HepG2 (cell line): ENCODE results near the gene C10orf90. TPM values are rescaled to one million over a fixed set of nuclear protein-coding genes. Genes with fewer than 3 reads are reported as not detected.

Experiments used
- ATAC-seq: fragments of 200-7000 bp; cut with Tn5 transposase; 3 replicates; pipeline ENCODE4 v1.9.1; 2020; ENCODE audit warnings: mild to moderate bottlenecking, moderate library complexity
- BruUV-seq: library from RNA; stranded (reverse); fragments of 400-500 nt; replicated peaks from 2 replicates; lab custom pipeline; 2021; lab: Mats Ljungman, UMichigan
- CTCF ChIA-PET: fragments of 300-600 bp; formaldehyde crosslinking; extraction: SDS; loops from one replicate; lab custom pipeline; 2021; ENCODE audit warnings: low total read pairs, inconsistent platforms, low intra/inter-chr PET ratio; lab: Yijun Ruan, JAX
- POLR2A ChIA-PET: fragments of 350-600 bp; sonication (Branson Sonifier 250); formaldehyde crosslinking; loops from one replicate; lab custom pipeline; 2020; ENCODE audit warnings: antibody characterized with exemption, inconsistent platforms; lab: Yijun Ruan, JAX
- DNase-seq: peaks from one replicate; pipeline ENCODE4 v3.0.0-alpha.2; 2015; ENCODE audit warnings: low spot score
- FAIRE-seq: peaks from 3 replicates; lab custom pipeline; 2011; peaks lifted over from hg19 to GRCh38; lab: Jason Lieb, UNC
- H2AFZ ChIP-seq: one replicate; pipeline ENCODE4 v1.6.1; 2011; ENCODE audit warnings: low read length, inconsistent platforms
- H3K27ac ChIP-seq: fragments of 300-600 bp; 3 replicates; pipeline ENCODE4 v1.8.0; 2011; ENCODE audit warnings: mixed run types, mild to moderate bottlenecking, mixed read lengths, low read length, inconsistent platforms; ENCODE audit not compliant: insufficient read depth; ENCODE audit errors: extremely low read length
- H3K27me3 ChIP-seq, 2 experiments: fragments of 200-600 bp in 1 of 2; 2 replicates in 1 of 2; 3 replicates in 1 of 2; pipeline versions ENCODE4 v1.6.0 to v1.8.0; 2011; ENCODE audit warnings: low read length in 2 of 2, mild to moderate bottlenecking in 2 of 2, moderate library complexity in 2 of 2, inconsistent platforms in 1 of 2; ENCODE audit not compliant: insufficient read depth in 2 of 2, control insufficient read depth in 1 of 2
- H3K36me3 ChIP-seq, 2 experiments: fragments of 200-600 bp in 1 of 2; replicated peaks in 1 of 2; 2 replicates in 1 of 2; 3 replicates in 1 of 2; pipeline versions ENCODE4 v1.5.1 to v1.8.0; 2011; ENCODE audit warnings: low read length in 2 of 2, inconsistent platforms in 1 of 2; ENCODE audit not compliant: insufficient read depth in 2 of 2, control insufficient read depth in 1 of 2
- H3K4me1 ChIP-seq: 2 replicates; pipeline ENCODE4 v1.5.1; 2012; ENCODE audit warnings: low read length, inconsistent platforms; ENCODE audit not compliant: insufficient read depth
- H3K4me2 ChIP-seq: 2 replicates; pipeline ENCODE4 v1.6.0; 2011; ENCODE audit warnings: low read depth, low read length, inconsistent platforms
- H3K4me3 ChIP-seq, 3 experiments: fragments of 200-600 bp in 1 of 3; sonication (generic), shearing (Covaris generic) in 1 of 3; replicated peaks in 1 of 3; 2 replicates each; pipeline ENCODE4 v1.5.1; 2011 to 2016; ENCODE audit warnings: low read length in 3 of 3, inconsistent platforms in 2 of 3, low read depth in 2 of 3, mild to moderate bottlenecking in 2 of 3, control low read depth in 1 of 3, mixed read lengths in 1 of 3; ENCODE audit not compliant: insufficient read depth in 1 of 3
- H3K79me2 ChIP-seq: one replicate; pipeline ENCODE4 v1.6.1; 2011; ENCODE audit warnings: low read length, inconsistent platforms; ENCODE audit not compliant: insufficient read depth
- H3K9ac ChIP-seq: 2 replicates; pipeline ENCODE4 v1.6.0; 2011; ENCODE audit warnings: mild to moderate bottlenecking, low read depth, low read length, inconsistent platforms; ENCODE audit not compliant: insufficient read depth
- H3K9me3 ChIP-seq: 2 replicates; pipeline ENCODE4 v1.5.1; 2012; ENCODE audit warnings: mild to moderate bottlenecking, low read length
- H4K20me1 ChIP-seq: 2 replicates; pipeline ENCODE4 v1.6.0; 2011; ENCODE audit warnings: inconsistent platforms, mild to moderate bottlenecking, low read length, moderate library complexity; ENCODE audit not compliant: insufficient read depth
- CCDC6 ChIP-seq: sonication (generic); formaldehyde crosslinking; IDR thresholded peaks from 2 replicates; pipeline ENCODE4 v1.8.1; 2022; ENCODE audit warnings: mild to moderate bottlenecking, missing genetic modification reagents, moderate library complexity
- CHCHD3 ChIP-seq: sonication (generic); formaldehyde crosslinking; IDR thresholded peaks from 2 replicates; pipeline ENCODE4 v1.8.0; 2022; ENCODE audit warnings: mild to moderate bottlenecking, missing genetic modification reagents, moderate library complexity
- DMTF1 ChIP-seq: sonication (generic); formaldehyde crosslinking; IDR thresholded peaks from 2 replicates; pipeline ENCODE4 v1.4.0; 2020; ENCODE audit warnings: mild to moderate bottlenecking, missing genetic modification reagents
- GFI1 ChIP-seq: sonication (generic); formaldehyde crosslinking; IDR thresholded peaks from 2 replicates; pipeline ENCODE4 v1.5.0; 2020; ENCODE audit warnings: missing genetic modification reagents, mild to moderate bottlenecking, borderline replicate concordance
- NFATC3 ChIP-seq: sonication (generic); formaldehyde crosslinking; IDR thresholded peaks from 2 replicates; pipeline ENCODE4 v1.5.1; 2020; ENCODE audit warnings: mild to moderate bottlenecking, missing genetic modification reagents
- RBM39 ChIP-seq: fragments of 200-400 bp; formaldehyde crosslinking; IDR thresholded peaks from one replicate; pipeline ENCODE4 v1.6.1; 2018; ENCODE audit warnings: antibody characterized with exemption, mild to moderate bottlenecking, low read depth, low read length; ENCODE audit not compliant: poor library complexity, severe bottlenecking
- REPIN1 ChIP-seq: sonication (generic); formaldehyde crosslinking; IDR thresholded peaks from 2 replicates; pipeline ENCODE4 v1.8.0; 2022; ENCODE audit warnings: missing genetic modification reagents, low read depth, mild to moderate bottlenecking, borderline replicate concordance
- SIN3B ChIP-seq: fragments of 150-350 bp; IDR thresholded peaks from 2 replicates; pipeline ENCODE4 v1.6.1; 2014; ENCODE audit warnings: low read length
- SOX6 ChIP-seq, 2 experiments: fragments of 450-650 bp in 1 of 2; sonication (generic) in 1 of 2; formaldehyde crosslinking in 1 of 2; IDR thresholded peaks; 2 replicates each; pipeline versions ENCODE4 v1.4.0 to v1.6.1; 2017 to 2020; ENCODE audit warnings: antibody characterized with exemption in 1 of 2, mild to moderate bottlenecking in 1 of 2, missing genetic modification reagents in 1 of 2
- ZBTB14 ChIP-seq: sonication (generic); formaldehyde crosslinking; IDR thresholded peaks from 2 replicates; pipeline ENCODE4 v1.4.0; 2020; ENCODE audit warnings: missing genetic modification reagents
- ZNF331 ChIP-seq: sonication (generic); formaldehyde crosslinking; IDR thresholded peaks from 2 replicates; pipeline ENCODE4 v1.4.0; 2020; ENCODE audit warnings: missing genetic modification reagents
- ZNF446 ChIP-seq: sonication (generic); formaldehyde crosslinking; IDR thresholded peaks from 2 replicates; pipeline ENCODE4 v1.5.0; 2020; ENCODE audit warnings: mild to moderate bottlenecking, missing genetic modification reagents
- ZNF563 ChIP-seq: sonication (generic); formaldehyde crosslinking; IDR thresholded peaks from 2 replicates; pipeline ENCODE4 v1.8.0; 2022; ENCODE audit warnings: mild to moderate bottlenecking, moderate library complexity, missing genetic modification reagents
- ZNF619 ChIP-seq: sonication (generic); formaldehyde crosslinking; IDR thresholded peaks from 2 replicates; pipeline ENCODE4 v1.4.0; 2020; ENCODE audit warnings: mild to moderate bottlenecking, missing genetic modification reagents
- ZNF629 ChIP-seq: sonication (generic); formaldehyde crosslinking; conservative IDR thresholded peaks from 2 replicates; pipeline ENCODE4 v1.5.0; 2020; ENCODE audit warnings: missing genetic modification reagents
- ZXDC ChIP-seq: sonication (generic); formaldehyde crosslinking; IDR thresholded peaks from 2 replicates; pipeline ENCODE4 v1.5.0; 2020; ENCODE audit warnings: mild to moderate bottlenecking, missing genetic modification reagents
- WGBS: methylation state at CpG from one replicate; pipeline ENCODE4 v1.1.6; 2017; ENCODE audit warnings: low lambda C conversion rate; 5-methylcytosine and 5-hydroxymethylcytosine counted together
- in situ Hi-C: cut with HindIII; loops from 2 replicates; pipeline ENCODE4 v1.10.0; 2017; ENCODE audit warnings: low pct_unique_long_range_greater_than_20kb; ENCODE audit not compliant: extremely low pct_ligation_motif_present
- intact Hi-C: fragments of 100-400 bp; cut with micrococcal nuclease; formaldehyde crosslinking; loops from one replicate; pipeline ENCODE4 v1.10.0; 2022; ENCODE audit not compliant: unreplicated experiment
- polyA plus RNA-seq, 8 experiments: library from polyadenylated mRNA; depleted of rRNA in 3 of 8; stranded (reverse) in 7 of 8; unstranded in 1 of 8; fragments of >200 nt; fragmentation: Illumina TruSeq in 4 of 8; extraction: Trizol in 4 of 8; gene quantifications; 2 replicates each; pipeline versions ENCODE4 v1.2.1 to v1.2.3, GENCODE V29; 2011 to 2016; ENCODE audit warnings: low read depth in 4 of 8, missing spikeins in 1 of 8, mixed read lengths in 1 of 8; ENCODE audit not compliant: insufficient read depth in 1 of 8
- total RNA-seq, 5 experiments: library from RNA; depleted of rRNA; stranded (reverse); fragments of >200 nt; fragmentation: Illumina TruSeq; extraction: Trizol; gene quantifications; 2 replicates each; pipeline ENCODE4 v1.2.3, GENCODE V29; 2016; ENCODE audit warnings: low read depth in 1 of 5

C10orf90 gene
- total and polyA plus RNA-seq, 2 of the 13 experiments (the other 11 are each of a cell fraction or from before 2014, with no cell fraction given), result not detected

GRCh38 chr10:126463286-126463685 lies 207.2 kb downstream of the C10orf90 start (continued):
- TF ChIP-seq DMTF1 (CRISPR knock-in tag) (no peak), NFATC3 (CRISPR knock-in tag) (no peak), ZBTB14 (CRISPR knock-in tag) (no peak)
- TF ChIP-seq, all 625 proteins: peak for 0

GRCh38 chr10:126461289-126461940 lies 209.1 kb downstream of the C10orf90 start:
- CTCF ChIA-PET, result no interaction called here
- TF ChIP-seq RBM39 (no peak), ZNF629 (CRISPR knock-in tag) (no peak), ZXDC (CRISPR knock-in tag) (no peak), ZNF563 (CRISPR knock-in tag) (no peak), ZNF331 (CRISPR knock-in tag) (no peak), REPIN1 (CRISPR knock-in tag) (no peak), GFI1 (no peak), SOX6 (IDR thresholded peaks at IDR 0.05) (no peak), SOX6 (CRISPR knock-in tag; IDR thresholded peaks at IDR 0.05) (no peak), ZNF619 (no peak), CCDC6 (CRISPR knock-in tag) (no peak), SIN3B (no peak), CHCHD3 (CRISPR knock-in tag) (no peak), ZNF446 (no peak)

More at GRCh38 chr10:126461289-126461940, 209.1 kb downstream of the C10orf90 start:
- in situ Hi-C loops (no loop called here), intact Hi-C loops (no loop called here)
- Histone ChIP-seq H3K27ac (no peak overlapping the region), H3K4me1 (no peaks in the 10 kb centered on the region), H3K79me2 (no peaks in the 10 kb centered on the region), H3K4me3 (no peak overlapping the region), H3K36me3 (no peaks in the 10 kb centered on the region), H3K4me2 (no peak overlapping the region), H4K20me1 (no peaks in the 10 kb centered on the region), H3K27me3 (peaks cover 0 to 4% of the 10 kb centered on the region in 2 experiments; a peak in 3 of 5 replicates), H3K9me3 (no peaks in the 10 kb centered on the region), H3K9ac (no peak overlapping the region), H2AFZ (no peak overlapping the region)
- 12% methylated on average over 14 of the region's 14 CpGs for WGBS
- FAIRE-seq, result no peak
- no peak for ATAC-seq
- POLR2A ChIA-PET, result no interaction called here
- BruUV-seq, result no TSS peak
- no peak for DNase-seq
